Activated CD4-positive, alpha-beta T cell treated with anti-CD3 and anti-CD28 coated beads, Interleukin-2, Interleukin-4, amounts not matched to agents 100 ng/mL and 50 ng/mL, durations not matched to agents 16 hours and 8 hours (primary cell): Measurements from ENCODE around the gene XXYLT1.
"Not testable (repeated sequence)": the region's sequence is repeated elsewhere in the genome, so short reads cannot be mapped to it uniquely, and the experiment has no call there.

Source experiments
- DNase-seq: peaks from one replicate; pipeline ENCODE4 v3.0.0-alpha.2; 2020; ENCODE audit warnings: low spot score

The XXYLT1 gene

DNA sequence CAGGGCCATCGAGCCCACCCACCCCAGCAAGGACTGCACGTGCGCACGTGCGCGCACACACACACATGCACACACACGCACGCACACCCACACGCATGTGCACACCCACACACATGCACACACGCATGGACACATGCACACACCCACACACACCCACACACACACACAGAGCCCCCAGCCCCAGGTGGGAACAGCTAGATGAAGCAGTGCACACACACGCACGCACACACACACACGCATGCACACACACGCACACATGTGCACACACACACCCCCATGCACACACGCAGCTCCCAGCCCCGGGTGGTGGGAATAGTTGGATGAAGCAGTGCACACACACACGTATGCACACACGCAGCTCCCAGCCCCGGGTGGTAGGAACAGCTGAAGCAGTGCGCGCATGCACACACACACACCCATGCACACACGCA is 158.6 kb downstream of the XXYLT1 start:
- no peak for DNase-seq

DNA sequence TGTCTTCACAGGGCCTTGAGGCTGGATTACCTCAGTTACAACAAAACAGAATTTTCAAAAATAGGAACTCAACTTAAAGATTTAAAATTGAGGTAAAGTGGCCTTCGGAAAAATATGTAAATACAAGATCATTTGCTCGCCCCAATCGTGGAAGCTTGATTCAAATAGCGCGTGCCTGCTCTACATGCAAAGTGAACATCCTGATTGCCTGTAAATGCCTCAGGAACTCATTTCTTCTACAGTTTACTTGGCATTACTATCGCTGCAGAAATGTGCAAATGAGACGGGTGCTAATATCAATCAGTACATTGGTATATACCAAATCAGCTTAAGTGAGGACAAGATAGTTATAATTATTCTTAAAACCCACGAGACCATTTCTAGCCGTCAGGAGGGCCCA is 159.2 kb downstream of the XXYLT1 start:
- DNase-seq: no peak

DNA sequence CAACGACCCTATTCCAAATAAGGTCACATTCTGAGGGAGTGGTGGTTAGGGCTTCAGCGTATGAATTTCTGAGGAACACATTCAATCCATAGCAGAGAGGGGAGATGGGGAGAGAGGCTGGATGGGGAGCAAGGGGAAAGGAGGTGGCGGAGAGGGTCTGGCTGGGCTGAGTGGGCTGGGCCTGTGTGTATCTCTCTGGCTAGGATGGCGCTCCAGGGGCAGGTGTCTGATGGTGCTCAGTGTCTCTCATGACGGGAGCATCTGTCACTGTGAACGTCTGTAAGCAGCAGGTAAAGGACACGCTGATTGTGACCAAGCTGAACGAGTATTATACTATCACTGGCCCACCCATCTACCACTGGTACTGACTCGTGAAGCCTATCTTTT is 159.6 kb downstream of the XXYLT1 start:
- no peak for DNase-seq

DNA sequence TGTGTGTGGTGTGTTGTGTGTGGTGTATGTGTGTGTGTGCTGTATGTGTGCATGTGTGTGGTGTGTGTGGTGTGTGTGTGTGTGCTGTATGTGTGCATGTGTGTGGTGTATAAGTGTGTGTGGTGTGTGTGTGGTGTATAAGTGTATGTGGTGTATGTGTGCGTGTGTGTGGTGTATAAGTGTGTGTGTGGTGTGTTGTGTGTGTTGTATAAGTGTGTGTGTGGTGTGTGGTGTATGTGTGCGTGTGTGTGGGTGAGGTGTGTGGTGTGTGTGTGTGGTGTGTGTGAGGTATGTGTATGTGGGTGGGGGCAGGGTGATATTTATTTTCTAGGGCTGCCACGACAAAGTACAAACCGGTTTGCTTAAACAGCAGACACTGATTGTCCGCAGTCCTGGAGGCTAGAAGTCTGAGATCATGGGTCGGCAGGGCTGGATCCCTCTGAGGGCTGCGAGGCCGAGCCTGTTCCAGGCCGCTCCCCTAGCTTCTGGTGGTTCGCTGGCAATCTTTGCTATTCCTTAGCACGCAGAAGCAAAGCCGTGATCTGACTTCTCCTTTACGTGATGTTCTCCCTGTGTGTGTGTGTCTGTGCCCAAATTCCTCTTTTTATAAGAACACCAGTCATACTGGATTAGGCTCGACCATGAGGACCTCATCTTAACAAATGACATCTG is 160.2 kb downstream of the XXYLT1 start:
- DNase-seq: no peak

DNA sequence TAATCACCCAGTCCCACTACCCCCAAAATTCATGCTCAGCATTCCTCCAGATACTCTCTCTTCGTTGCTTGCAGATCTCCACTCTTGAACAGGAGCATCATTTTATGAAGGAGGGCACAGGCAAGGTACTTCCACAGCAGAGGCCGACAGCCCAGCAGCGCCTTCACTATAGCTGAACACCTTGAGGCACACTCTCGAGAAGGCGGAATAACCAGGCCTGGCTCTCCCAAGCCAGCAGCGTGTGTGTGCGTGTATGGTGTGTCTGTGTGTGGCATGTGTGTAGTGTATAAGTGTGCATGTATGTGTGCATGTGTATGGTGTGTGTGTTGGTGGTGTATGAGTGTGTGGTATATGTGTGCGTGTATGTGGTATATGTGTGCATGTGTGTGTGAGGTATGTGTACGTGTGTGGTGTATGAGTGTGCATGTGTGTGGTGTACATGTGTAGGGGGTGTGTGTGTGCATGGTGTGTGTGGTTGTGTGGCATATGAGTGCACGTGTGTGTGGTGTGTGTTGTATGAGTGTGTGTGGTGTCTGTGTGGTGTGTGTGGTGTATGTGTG is 161.8 kb downstream of the XXYLT1 start:
- DNase-seq: no peak

DNA sequence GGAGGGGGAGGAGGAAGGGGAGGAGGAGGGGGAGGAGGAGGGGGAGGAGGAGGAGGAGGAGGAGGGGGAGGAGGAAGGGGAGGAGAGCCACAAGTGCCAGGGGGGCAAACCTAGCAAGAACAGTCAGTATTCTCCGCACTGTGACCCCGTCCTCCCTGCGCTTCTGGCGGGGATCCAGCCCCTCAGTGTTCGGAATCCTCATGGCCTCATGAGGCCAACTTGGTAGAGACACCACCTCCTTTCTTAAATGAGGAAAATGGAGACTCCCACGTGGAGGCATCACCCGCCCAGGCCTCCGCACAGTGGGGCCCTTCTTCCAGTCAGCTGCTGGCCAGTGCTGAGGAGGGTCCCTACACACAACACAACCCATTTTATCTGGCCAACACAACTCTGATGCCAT is 163.4 kb downstream of the XXYLT1 start:
- no peak for DNase-seq

DNA sequence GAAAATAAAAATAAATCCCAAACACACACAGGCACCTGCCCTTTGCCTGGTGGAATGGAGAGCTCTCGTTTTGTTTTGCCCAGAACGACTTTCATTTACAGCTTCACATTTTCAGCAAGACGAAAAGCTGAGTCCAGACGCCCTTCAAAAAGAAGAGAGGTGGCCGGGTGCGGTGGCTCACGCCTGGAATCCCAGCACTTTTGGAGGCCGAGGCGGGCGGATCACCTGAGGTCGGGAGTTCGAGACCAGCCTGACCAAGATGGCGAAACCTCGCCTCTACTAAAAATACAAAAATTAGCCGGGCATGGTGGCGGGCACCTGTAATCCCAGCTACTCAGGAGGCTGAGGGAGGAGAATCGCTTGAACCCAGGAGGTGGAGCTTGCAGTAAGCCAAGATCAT is 163.9 kb downstream of the XXYLT1 start:
- DNase-seq: not testable (repeated sequence)

DNA sequence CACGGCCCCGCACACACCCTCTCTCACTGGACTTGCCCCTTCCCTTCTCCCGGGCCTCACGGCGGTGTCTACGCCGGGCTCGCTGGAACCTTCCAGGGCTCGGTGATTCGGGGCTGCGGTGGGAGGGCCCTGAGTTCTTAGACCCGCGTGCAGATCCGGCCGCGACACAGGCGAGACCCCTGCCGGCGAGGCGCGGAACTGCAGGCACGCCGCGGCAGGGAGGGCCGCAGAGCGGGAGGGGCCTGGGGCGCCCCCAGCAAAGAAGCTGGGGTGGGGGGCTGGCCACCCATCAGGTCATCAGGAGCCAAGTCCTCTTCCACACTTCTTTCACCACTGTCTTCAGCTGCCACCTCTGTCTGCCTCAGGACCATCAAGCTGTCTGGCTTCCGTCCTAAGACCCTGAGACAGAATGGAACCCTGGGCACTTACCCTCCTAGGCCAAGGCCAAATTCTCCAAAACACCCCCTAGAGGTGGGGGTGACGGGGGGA is 164.5 kb downstream of the XXYLT1 start:
- DNase-seq: peak; percentile 48

DNA sequence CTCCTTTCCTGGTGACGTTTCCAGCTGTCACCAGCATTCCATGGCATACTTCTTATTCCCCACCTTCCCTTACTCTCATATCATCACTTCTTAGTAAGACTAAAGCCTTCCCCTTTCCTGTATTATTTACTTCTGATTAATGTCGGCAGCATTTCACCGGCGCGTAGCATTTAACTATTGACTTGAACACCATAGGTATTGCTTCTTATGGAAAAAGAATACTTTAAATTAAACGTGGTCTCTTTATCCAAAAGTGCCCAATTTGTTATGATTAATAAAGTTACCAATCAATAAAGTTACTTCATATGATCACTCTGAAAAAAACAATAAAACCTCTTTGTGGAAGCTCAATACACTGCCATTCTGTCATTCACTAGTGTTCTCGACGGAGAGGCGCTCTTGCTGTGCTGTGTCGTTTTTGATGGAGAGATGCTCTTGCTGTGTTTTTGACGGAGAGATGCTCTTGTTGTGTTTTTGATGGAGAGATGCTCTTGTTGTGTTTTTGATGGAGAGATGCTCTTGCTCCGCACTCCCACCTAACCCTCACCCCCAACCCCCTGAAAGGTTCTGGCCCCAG is 165.0 kb downstream of the XXYLT1 start:
- no peak for DNase-seq

DNA sequence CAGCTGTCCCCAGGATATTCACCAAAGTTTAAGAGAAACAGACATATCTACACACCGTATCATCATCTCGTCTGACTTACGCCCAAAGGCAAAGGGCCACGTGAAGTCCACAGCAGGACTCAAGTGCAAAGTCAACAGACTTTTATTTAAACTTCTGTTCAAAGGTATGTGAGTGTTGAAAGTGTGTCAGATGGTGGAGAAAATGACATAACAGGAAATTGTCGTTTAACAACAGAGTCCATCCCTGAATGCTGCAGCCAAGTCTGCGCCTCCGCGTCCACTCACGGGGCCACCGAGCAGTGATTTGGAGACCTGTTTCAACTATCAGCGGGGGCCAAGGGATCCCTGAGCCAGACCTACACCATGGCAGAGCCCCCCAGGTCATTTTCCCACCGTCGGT is 165.6 kb downstream of the XXYLT1 start:
- DNase-seq: no peak

DNA sequence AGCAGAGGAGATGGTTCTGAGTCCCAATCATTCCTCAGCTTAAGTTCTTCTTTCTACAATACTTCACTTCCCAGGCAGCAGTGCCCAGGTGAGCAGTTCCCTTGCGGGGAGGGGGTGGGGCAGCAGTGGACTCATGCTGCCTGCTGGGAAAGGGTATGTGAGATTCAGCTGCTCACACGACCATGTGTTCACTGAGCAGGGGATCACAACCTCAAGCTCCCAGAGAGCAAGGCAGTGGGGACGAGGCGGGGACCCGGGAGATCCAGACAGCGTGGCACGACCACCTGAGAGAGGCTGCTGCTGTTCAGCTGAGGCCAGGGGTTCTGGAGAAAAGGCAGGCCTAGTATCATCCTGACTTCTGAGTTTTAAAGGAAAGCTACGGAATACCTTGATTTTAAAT is 166.6 kb downstream of the XXYLT1 start:
- no peak for DNase-seq

DNA sequence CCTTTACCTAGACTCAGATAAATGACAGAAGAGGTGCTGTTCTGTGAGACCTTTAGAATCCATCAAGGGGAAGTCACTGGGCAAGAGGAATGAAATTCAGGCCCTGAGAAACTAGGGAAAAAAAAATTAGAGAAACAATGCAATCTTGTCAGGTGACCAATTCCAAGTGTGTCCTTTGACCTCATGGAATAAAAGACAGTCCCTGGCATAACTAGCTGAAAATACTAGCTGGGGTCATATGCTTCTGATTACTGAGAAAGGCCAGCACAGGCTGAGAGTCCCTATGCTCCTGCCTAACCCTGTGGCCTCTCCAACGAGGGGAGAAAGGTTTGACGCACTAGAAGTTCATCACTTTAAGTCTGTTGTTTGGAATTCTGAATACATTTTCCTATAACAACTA is 167.3 kb downstream of the XXYLT1 start:
- DNase-seq: no peak

DNA sequence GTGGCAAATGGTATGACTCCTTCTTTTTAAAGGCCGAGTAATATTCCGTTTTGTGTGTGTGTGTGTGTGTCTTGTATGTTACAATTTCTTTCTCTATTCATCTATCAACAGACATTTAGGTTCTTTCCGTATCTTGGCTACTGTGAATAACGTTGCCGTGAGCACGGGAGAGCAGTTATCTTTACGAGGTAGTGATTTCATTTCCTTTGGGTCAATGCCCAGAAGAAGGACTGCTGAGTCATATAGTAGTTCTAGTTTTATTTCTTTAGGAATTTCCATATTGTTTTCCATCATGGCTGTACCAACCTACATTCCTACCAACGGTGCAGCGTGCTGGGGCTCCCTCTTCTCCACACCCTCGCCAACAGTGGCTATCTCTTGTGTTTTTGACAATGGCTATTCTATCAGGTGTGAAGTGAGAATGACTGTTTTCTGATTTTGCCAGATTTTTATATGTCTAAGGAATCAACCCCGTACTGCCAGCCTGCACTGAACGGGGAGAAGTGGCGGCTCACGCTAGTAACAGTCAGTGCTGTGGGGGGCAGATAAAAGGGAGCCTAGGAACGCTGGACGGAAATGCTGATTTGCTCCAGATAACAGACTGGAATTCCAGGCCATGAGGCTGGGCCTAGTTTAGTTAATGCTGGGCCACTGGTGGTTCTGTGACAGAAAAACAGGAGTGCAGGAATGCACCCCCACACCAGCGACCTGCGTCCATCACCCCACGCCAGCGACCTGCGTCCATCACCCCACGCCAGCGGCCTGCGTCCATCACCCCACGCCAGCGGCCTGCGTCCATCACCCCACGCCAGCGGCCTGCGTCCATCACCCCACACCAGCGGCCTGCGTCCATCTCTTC is 168.1 kb downstream of the XXYLT1 start:
- no peak for DNase-seq

DNA sequence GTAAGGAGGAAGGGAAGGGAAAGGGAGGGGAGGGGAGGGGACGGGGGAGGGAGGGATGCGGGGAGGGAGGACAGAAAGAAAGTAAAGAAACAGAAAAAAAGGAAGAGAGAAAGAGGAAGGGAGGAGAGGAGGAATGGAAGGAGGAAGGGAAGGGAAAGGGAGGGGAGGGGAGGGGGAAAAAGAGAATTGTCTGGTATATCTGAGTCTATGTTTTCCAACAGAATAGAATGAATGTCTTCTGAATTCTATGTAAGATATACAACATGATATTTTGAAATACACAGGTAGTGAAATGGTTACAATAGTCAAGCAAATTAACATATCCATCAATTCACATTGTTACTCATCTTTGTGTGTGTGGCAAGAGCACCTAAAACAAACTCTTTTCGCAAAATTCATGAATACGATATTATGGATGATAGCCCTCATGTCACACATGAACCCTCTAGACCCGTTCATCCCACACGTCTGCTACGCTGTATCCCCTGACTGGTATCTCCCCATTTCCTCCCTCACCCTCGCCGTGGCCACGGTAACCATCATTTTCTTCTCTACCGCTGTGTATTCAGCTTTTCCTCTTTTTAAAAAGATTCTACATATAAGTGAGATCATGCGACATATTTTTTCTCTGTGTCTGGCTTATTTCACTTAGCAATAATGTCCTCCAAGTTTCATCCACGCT is 168.9 kb downstream of the XXYLT1 start:
- DNase-seq: no peak

DNA sequence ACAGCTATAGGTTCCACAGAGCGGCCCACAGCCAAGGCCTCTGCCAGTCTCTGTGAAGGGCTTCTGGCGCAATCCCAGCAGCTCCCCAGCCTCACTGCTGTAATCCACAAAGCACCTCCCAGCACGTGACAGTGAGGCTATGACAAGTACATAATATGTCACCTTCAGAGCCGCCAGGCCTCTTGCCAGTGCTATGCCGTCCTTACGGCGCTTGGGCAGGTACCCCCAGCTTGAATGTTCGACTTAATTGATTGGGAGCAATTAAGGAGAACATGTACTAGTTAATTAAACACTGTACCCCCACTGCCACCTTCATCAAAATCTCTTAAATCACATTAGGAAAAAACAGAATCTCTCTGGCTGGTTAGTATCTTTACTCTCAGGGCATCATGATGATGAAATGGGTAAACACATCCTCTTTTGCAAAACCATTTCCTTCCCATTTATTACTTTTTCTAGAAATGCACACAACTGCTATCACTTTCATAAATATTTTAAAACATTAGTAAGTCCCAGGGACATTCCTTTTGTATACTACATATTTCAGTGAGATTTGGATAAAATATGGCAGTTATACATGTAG is 169.9 kb downstream of the XXYLT1 start:
- DNase-seq: no peak

DNA sequence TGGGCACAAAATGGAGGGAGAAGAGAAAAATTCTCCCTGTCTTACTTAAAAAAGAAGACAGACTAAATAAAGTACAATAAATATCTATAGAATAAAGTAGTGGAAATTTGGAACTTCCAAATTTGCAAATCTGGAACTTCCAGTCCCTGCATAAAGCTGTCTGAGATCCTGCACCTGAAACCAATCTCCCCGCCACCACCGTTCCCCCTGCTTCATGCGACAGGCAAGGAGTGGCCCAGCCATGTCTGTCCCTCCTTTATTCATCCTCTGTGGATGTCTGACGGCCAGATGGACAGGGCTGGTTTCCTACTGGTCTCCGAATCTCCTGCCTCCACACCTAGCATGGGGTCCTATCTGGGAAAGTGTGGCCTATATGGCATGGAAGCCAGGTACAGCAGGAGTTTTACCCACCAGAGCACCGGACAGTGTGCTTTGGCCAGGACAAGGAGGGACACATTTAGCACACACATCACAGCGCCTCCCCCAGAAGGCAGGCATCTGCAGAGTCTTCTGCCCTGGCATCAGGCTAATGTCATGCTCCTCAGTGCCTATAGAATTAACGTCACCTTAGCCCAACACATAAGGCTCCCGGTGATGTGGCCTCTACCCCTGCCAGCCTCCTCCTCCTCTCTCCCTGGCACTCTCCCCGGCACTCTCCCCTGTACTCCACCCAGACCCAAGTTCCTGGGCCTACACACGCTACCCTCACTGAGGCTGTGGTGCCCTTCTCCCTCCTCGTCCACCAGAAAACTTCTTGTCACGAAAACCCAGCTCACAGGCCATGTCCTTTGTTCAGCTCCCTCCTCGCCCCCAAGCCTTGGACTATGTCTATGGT is 170.8 kb downstream of the XXYLT1 start:
- no peak for DNase-seq

DNA sequence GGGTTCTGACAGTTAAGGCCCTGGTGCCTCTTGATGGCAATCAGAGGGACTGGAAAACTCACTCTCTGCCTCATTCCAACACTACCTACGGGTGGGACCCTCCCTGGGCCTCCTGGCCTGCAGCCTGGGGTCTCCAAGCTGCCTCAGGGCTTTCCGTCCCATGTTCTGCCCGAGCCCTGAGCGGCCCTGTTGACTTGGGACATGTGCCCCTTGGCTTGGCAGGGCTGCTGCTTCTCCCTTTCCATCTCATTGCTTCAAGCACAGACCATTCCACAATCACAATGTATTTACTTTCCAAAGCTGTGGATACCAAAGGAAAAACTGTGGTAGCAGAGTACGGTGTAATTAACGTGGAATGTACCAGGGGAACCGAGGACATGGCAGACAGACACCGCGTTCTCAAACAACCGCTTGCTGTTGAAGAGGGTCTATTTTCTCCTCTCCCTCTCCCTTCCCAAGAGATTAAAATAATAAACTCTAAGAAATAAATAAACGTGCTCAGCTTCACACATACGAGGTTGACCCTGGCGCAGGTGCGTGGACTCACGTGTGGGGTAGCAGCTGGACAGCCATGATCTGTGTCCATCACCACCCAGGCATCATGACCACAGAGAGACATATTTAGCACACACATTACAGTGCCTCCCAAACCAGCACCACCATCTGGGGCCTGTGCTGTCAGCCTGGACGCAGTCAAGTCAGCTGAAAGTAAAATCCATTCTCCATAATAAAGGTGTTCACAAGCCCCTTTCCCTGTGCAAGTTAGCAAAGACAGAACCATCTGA is 172.0 kb downstream of the XXYLT1 start:
- no peak for DNase-seq

DNA sequence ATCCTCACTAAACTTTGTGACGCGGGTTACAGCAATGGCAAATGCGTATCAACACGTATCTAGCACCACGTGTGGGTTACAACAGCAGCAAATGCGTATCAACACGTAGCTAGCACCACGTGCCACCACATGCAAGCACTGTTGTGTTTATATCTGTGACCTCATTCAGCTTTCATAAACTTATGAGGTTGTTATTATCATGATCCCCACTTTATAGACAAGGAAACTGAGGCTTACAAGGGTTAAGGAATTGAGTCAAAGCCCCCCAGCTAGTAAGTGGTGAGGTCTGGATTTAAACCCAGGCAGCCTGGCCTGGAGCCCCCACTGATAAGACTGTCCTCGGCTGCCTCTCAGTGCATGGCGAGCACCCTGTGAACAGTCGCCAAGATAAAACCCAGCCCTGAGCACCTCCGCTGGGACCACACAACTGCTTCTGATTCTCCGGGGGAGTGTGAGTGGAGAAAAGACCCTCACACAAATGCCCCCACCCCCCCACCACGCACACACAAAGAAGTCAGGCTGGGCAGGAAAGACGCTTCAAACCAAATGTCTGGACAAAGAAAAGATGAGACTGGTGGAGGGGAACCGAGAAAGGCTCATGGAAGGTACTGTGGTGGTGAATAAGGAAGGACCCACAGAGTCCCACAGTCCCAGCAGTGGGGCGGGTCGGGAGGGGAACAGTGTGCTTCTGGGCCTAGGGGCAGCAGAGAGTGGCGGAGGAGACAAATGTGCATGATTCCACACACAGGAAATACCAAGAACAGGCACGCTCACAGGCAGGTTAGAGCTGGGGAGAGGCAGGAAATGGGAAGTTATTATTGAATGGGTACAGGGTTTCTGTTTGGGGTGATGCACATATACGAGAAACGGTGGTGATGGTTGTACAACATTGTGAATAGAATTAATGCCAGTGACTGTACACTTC is 173.4 kb downstream of the XXYLT1 start:
- no peak for DNase-seq
